HG02610 (cell line): ENCODE data around the gene TRIP13.
"Not testable (repeated sequence)": the region's sequence is repeated elsewhere in the genome, so short reads cannot be mapped to it uniquely, and the experiment has no call there.

Experiments
- ATAC-seq: cut with Tn5 transposase; IDR thresholded peaks from one replicate; pipeline ENCODE4 v1.9.1; 2021; ENCODE audit warnings: mild to moderate bottlenecking, moderate library complexity; ENCODE audit not compliant: unreplicated experiment

The TRIP13 gene

GRCh38 chr5:871596-872298 is 20.9 kb upstream of the TRIP13 start:
- no peak for ATAC-seq

GRCh38 chr5:872301-872700 is 20.4 kb upstream of the TRIP13 start:
- ATAC-seq = no peak

GRCh38 chr5:873328-873727 is 19.4 kb upstream of the TRIP13 start:
- peak; percentile 55 for ATAC-seq

DNA sequence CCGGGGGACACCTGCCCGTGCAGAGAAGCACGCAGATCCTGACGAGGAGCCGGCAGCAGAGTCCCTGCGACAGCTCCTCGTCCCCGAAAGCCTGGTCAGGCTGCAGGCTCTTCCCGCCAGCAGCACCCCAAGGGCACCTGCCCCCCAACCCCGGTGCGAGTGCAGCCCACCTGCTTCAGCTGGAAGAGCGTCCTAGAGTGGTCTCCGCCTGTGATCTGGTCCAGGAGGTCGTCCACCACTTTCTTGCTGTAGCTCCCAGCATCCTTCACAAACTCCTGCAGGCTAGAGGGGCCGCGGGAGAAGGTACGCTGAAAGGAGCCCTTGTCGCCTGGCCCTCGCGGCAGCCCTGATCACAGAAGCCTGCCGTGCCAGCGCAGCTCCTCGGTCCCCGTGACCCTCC is 16.8 kb upstream of the TRIP13 start:
- ATAC-seq = no peak

- ATAC-seq = no peak
Measured at GRCh38 chr5:876398-877365, 16.0 kb upstream of the TRIP13 start.

- no peak for ATAC-seq
Measured at GRCh38 chr5:878125-878524, 14.6 kb upstream of the TRIP13 start.

- ATAC-seq = not testable (repeated sequence)
Measured at GRCh38 chr5:878677-879076, 14.0 kb upstream of the TRIP13 start.

GRCh38 chr5:880816-881550 is 11.7 kb upstream of the TRIP13 start:
- ATAC-seq = no peak

- ATAC-seq = no peak
Measured at GRCh38 chr5:881551-881935, 11.1 kb upstream of the TRIP13 start.

GRCh38 chr5:882253-883183 is 10.2 kb upstream of the TRIP13 start:
- no peak for ATAC-seq

DNA sequence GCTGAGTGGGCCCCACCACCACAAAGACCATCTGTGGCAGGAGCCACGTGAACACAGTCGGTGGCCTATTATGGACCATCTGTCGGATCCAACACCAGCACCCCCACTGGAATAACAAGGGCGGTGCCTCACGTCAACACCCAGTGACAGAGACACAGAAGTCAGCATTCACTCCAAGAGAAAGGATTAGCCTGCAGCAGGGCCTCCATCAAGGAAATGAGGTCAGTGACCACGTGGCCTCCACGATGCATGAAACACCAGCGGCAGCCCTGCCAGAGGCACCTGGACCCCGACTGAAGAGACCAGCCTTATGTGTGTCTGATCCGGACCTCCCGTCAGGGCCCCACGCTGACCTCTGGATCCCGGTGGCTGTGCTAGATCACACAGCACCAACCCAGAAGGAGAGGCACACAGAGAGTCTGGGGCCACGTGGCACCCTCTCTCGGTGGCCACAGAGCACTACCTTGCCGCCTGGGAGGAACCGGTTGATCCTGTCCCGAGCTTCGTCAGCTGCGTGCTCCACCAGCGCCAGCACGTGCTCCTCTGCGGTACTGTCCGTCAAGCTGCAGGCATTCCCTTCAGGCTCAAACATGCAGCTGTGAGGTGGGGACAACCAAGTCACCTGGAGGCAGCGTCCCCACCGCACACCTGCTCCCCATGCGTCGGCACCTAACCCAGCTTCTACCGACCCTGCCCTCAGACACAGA is 9.1 kb upstream of the TRIP13 start:
- no peak for ATAC-seq

DNA sequence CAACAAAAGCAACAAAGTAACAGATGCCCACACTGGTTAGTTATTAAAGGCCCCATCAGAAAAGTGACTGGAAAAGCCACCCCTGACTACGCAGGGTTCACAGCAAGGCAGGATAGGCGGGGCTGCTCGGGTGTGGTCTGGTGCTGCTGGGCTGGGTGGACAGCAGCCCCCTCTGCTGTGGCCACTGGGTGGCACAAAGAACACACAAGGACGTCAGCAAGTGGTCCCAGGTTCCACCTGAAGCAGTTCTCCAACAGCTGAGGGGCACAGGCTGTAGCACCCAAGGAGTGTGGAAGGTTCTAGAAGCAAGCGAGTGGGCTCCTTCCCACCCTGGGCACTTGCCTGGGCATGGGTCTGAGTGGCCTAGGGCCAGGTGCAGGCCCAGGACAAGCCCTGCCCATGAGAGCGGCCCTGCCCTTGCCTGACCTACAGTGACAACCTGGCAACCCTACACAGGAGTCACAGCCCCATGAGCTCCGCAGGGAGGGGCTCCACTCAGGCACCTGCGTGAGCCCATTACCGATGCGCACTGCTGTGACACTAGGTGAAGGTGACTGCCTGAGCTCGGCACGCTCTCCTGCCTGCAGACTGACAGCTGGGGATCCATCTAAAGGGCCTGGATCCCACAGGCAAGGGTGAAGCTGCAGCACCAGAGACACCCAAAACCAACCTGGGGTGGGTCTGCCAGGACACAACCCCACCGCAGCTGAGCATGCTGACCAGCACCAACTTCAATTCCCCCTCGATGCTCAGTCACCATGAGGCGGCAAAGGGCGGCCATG is 8.1 kb upstream of the TRIP13 start:
- no peak for ATAC-seq

DNA sequence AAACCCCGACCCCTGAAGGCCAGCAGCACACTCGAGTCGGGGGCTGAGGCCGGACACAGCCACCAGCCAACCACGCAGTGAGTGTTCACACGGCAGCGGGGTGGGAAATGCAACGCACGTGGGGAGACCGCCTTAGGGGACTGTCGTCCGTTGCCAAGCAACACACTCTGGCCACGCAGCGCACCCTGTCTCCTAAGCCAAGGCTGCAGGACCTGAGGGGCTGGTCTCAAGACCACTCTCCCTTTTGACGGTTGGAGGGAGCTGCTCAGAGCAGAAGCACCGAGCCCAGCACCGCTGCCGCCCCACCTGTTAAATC is 7.6 kb upstream of the TRIP13 start:
- ATAC-seq = no peak

- no peak for ATAC-seq
Measured at GRCh38 chr5:885529-885928, 7.2 kb upstream of the TRIP13 start.

DNA sequence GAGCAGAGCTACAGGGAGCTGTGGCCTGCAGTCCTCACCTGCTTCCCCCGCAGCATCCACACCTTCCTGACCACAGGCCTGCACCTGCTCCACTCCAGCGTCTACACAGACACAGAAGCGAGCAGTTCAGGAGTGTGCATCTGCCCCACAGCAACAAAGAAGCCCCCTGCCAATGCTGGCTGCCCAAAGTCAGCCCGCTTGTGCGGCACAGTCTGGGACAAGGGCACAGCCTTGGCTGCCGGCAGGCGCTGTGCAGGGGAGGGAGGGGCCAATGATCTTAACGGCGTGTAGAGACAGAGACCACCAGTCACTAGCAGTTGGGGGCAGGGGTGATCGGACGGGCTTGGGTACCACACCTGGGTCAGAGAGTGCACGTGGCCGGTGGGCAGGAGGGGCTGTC is 6.6 kb upstream of the TRIP13 start:
- no peak for ATAC-seq

DNA sequence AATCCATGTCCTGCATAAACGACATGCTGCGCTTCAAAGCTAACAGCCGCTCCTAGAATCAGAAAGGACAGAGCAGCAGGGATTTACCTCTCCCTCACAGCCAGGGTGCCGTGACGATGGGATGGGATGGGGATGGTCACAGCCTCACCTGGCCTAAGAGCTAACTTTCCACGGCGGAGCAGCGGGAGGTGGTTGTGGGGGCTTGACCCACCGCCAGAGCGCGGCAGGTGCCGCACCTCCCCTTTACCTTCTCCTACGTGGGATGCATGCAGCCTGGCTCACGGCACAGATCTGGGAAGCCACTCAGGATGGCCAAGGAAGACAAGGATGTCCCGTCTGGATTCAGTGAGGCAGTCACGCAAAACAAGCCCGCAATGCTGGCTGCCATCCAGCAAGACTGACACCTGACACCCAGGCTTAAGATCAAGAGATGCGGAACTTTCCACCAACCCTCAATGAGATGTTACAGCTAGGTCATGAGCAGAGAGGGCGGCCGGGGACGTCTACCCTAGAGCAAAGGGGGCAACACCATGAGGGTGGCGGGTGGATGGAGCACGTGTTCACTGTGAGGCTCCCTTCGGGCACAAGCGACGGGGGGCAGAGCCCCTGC is 5.9 kb upstream of the TRIP13 start:
- no peak for ATAC-seq

GRCh38 chr5:887947-888637 is 4.6 kb upstream of the TRIP13 start:
- ATAC-seq = no peak

- no peak for ATAC-seq
Measured at GRCh38 chr5:888638-889035, 4.0 kb upstream of the TRIP13 start.
